ENCODE measurements around the gene PTPRU. TPM values are rescaled to one million over a fixed set of nuclear protein-coding genes. Genes with fewer than 3 reads are reported as not detected.

The PTPRU gene
- total and polyA plus RNA-seq, 2 of the 8 experiments (the other 6 are each of a cell fraction or from before 2014, with no cell fraction given), result 33.8 to 41.8 TPM

DNA sequence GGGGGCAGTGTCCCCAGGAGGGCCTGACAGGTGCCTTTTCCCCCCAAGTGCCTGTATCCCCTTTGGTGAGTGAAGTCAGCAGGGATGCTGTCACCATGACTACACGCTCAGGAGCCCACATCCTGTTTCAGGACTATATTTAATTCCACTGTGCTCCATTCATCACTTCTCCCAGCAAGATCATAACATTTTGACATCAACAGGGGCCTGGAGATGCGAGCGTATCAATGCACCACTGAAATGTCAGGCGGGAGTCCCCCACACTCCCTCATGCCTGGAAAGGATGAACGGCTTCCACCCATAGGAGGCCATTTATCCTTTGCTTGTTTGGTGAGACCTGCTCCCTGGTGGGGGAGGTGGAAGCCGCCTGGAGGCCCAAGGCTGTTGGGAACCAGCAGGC is 119.1 kb downstream of the PTPRU start:
- no peak overlapping the region for H2AFZ ChIP-seq (ENCODE audit: low read length)
- no peak overlapping the region for H3K56ac ChIP-seq (replicated peaks; ENCODE audit: insufficient read length, low read depth, low read length)
- H3K23ac ChIP-seq (ENCODE audit: insufficient read length), result no peak overlapping the region
- no peak overlapping the region for H3K18ac ChIP-seq (ENCODE audit: extremely low read depth, low read length)
- no peak overlapping the region for H4K5ac ChIP-seq (ENCODE audit: insufficient read length, low read depth, low read length)
- H4K8ac ChIP-seq (ENCODE audit: extremely low read depth, insufficient read depth, low read length), result peak overlapping the region; percentile 20; the same call in 1 of the 2 replicates
- no peak overlapping the region for H3K27ac ChIP-seq (ENCODE audit: low read depth, low read length)
- 84% methylated on average over 6 of the region's 6 CpGs; no CpG with 5 or more reads in 1 of the 2 experiments for WGBS, 2 experiments (ENCODE audit: extremely low coverage in 1 of 2, insufficient coverage in 1 of 2, insufficient read length in 1 of 2, insufficient replicate concordance in 2 of 2, low coverage in 1 of 2, low lambda C conversion rate in 2 of 2, missing lambda C conversion rate in 1 of 2)
- no peak overlapping the region for H2BK15ac ChIP-seq (ENCODE audit: low read length)
- H2BK120ac ChIP-seq (replicated peaks; ENCODE audit: low read depth, low read length), result no peak overlapping the region
- H3K79me1 ChIP-seq (ENCODE audit: low read depth, low read length), result no peaks in the 10 kb centered on the region
- FAIRE-seq, result no peak
- ChIA-PET POLR2A (ENCODE audit: partially characterized antibody) (no interaction called here), CTCF (ENCODE audit: partially characterized antibody) (interaction anchor here (1.0 to 2.2 kb wide), 7 partner anchors 12 to 435 kb away, joined by 3 to 10 read pairs (median 3); no protein-coding TSS in a partner anchor)
- no peak overlapping the region for H2BK20ac ChIP-seq (ENCODE audit: low read length)
- H4K20me1 ChIP-seq (replicated peaks in 1 of 2; ENCODE audit: control insufficient read depth in 1 of 2, insufficient read depth in 2 of 2, low read length in 2 of 2), result no peaks in the 10 kb centered on the region
- H3K79me2 ChIP-seq (ENCODE audit: control insufficient read depth in 1 of 2, insufficient read depth in 2 of 2, low read length in 2 of 2), result no peaks in the 10 kb centered on the region
- H3K4ac ChIP-seq (replicated peaks; ENCODE audit: insufficient read length, low read depth, low read length), result no peak overlapping the region
- H3K36me3 ChIP-seq (ENCODE audit: control insufficient read depth in 2 of 4, insufficient read depth in 4 of 4, low read length in 3 of 4), result no peaks in the 10 kb centered on the region
- H4K91ac ChIP-seq (replicated peaks; ENCODE audit: insufficient read length, low read length), result no peak overlapping the region
- H3K4me1 ChIP-seq (replicated peaks in 1 of 4; ENCODE audit: control insufficient read depth in 3 of 4, insufficient read depth in 4 of 4, low read length in 3 of 4), result peaks cover 0 to 2% (median 0%) of the 10 kb centered on the region in 4 experiments; a peak in 1 of 7 replicates
- H3K27me3 ChIP-seq (replicated peaks in 1 of 4; ENCODE audit: control insufficient read depth in 3 of 4, extremely low read depth in 1 of 4, insufficient read depth in 3 of 4, low read length in 3 of 4), result no peaks in the 10 kb centered on the region
- no peak overlapping the region for H2BK5ac ChIP-seq (ENCODE audit: low read depth, low read length)
- no peak for TF ChIP-seq POLR2A (IDR thresholded peaks at IDR 0.05; ENCODE audit: control extremely low read depth in 1 of 2, low read depth in 2 of 2, low read length in 2 of 2)
- TF ChIP-seq TAF7 (optimal IDR thresholded peaks at IDR 0.05; ENCODE audit: borderline replicate concordance, low read depth, low read length), result no peak
- no peak for TF ChIP-seq POLR2AphosphoS5 (IDR thresholded peaks at IDR 0.05; ENCODE audit: low read depth, low read length)
- TF ChIP-seq JUND (IDR thresholded peaks at IDR 0.05; ENCODE audit: low read length), result no peak
- TF ChIP-seq RBBP5 (IDR thresholded peaks at IDR 0.05; ENCODE audit: borderline replicate concordance, low read depth, low read length), result no peak
- no peak for TF ChIP-seq EGR1 (IDR thresholded peaks at IDR 0.05; ENCODE audit: borderline replicate concordance, low read depth, low read length)
- TF ChIP-seq BCL11A (IDR thresholded peaks at IDR 0.05; ENCODE audit: low read depth in 2 of 2, low read length in 2 of 2), result no peak
- TF ChIP-seq ZNF274 (IDR thresholded peaks at IDR 0.05; ENCODE audit: borderline replicate concordance, extremely low read depth, low read length), result no peak
- TF ChIP-seq CEBPB (IDR thresholded peaks at IDR 0.05; ENCODE audit: low read depth, low read length), result no peak
- TF ChIP-seq BRCA1 (IDR thresholded peaks at IDR 0.05; ENCODE audit: low read depth, low read length), result no peak
- no peak for TF ChIP-seq ASH2L (IDR thresholded peaks at IDR 0.05; ENCODE audit: low read length)
- TF ChIP-seq SIX5 (IDR thresholded peaks at IDR 0.05; ENCODE audit: low read depth, low read length), result no peak
- TF ChIP-seq TBP (IDR thresholded peaks at IDR 0.05; ENCODE audit: low read depth, low read length), result no peak
- TF ChIP-seq, protein P1, sequence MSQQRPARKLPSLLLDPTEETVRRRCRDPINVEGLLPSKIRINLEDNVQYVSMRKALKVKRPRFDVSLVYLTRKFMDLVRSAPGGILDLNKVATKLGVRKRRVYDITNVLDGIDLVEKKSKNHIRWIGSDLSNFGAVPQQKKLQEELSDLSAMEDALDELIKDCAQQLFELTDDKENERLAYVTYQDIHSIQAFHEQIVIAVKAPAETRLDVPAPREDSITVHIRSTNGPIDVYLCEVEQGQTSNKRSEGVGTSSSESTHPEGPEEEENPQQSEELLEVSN (IDR thresholded peaks at IDR 0.05), result no peak
- no peaks in the 10 kb centered on the region for H3K23me2 ChIP-seq (ENCODE audit: low read depth, low read length)
- H3K4me2 ChIP-seq (ENCODE audit: insufficient read depth in 1 of 2, low read depth in 2 of 2, low read length in 2 of 2), result no peak overlapping the region
- no peak for DNase-seq (ENCODE audit: low read depth in 1 of 2, low spot score in 2 of 2)
- no peak overlapping the region for H2BK12ac ChIP-seq (ENCODE audit: low read depth, low read length)
- no peaks in the 10 kb centered on the region for H3K9me3 ChIP-seq (ENCODE audit: insufficient read depth in 2 of 2, low read depth in 1 of 2, low read length in 1 of 2)
- H3K9ac ChIP-seq (replicated peaks in 1 of 4; ENCODE audit: extremely low read depth in 1 of 4, low read depth in 3 of 4, low read length in 3 of 4), result no peak overlapping the region
- no peak overlapping the region for H2AK5ac ChIP-seq (ENCODE audit: low read depth, low read length)
- no peak overlapping the region for H3K4me3 ChIP-seq (ENCODE audit: extremely low read depth in 1 of 4, insufficient read depth in 2 of 4, low read depth in 3 of 4, low read length in 4 of 4)
- H3K14ac ChIP-seq (ENCODE audit: insufficient read length), result no peak overlapping the region

Measured in H1 (cell line).